ENCODE measurements around the gene ALOX15B.
"Not testable (repeated sequence)": the region's sequence is repeated elsewhere in the genome, so short reads cannot be mapped to it uniquely, and the experiment has no call there.

The ALOX15B gene

GRCh38 chr17:8044819-8045810, 6.3 kb downstream of the ALOX15B start:
- DNase-seq, result no peak

GRCh38 chr17:8046306-8046928, 7.6 kb downstream of the ALOX15B start:
- no peak for DNase-seq

DNA sequence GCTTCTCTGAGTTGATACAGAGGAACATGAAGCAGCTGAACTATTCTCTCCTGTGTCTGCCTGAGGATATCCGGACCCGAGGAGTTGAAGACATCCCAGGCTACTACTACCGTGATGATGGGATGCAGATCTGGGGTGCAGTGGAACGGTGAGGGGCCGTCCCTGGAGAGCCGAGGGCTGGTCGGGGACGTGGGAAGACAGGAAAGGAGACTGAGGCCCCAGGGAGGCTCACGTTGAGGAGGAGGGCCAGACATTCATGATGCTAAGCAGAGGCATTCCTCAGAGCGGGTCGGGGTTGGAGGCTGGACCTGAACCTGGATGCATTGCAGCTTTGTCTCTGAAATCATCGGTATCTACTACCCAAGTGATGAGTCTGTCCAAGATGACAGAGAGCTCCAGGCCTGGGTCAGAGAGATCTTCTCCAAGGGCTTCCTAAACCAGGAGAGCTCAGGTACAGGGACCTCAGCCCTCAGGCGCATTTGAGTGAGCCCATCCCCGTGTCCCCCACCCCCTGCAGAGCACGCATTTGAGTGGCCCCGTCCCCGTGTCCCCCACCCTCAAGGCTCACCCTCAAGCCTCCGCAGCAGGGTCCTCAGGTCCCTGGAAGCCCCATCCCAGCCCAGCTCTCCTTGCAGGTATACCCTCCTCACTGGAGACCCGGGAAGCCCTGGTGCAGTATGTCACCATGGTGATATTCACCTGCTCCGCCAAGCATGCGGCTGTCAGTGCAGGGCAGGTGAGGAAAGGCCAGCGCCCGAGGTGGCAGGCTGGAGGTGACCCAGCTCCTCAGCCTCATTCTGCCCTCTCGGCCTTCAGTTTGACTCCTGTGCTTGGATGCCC, 8.3 kb downstream of the ALOX15B start:
- DNase-seq, result no peak

- DNase-seq, result no peak
Measured at GRCh38 chr17:8047769-8048110, 8.9 kb downstream of the ALOX15B start.

DNA sequence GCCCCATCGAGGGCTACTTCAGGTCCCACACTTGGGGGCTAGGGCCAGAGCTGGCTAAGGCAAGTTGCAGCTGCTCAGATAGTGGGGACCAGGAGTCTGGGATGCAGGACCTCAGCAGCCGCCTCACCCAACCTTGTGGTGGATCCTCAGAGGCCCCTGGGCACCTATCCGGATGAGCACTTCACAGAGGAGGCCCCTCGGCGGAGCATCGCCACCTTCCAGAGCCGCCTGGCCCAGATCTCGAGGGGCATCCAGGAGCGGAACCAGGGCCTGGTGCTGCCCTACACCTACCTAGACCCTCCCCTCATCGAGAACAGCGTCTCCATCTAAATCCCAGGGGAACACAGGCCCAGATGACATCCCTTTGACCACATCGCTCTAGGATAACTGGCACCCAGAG, 9.4 kb downstream of the ALOX15B start:
- DNase-seq, result no peak

GRCh38 chr17:8048736-8049135, 9.9 kb downstream of the ALOX15B start:
- DNase-seq, result no peak

DNA sequence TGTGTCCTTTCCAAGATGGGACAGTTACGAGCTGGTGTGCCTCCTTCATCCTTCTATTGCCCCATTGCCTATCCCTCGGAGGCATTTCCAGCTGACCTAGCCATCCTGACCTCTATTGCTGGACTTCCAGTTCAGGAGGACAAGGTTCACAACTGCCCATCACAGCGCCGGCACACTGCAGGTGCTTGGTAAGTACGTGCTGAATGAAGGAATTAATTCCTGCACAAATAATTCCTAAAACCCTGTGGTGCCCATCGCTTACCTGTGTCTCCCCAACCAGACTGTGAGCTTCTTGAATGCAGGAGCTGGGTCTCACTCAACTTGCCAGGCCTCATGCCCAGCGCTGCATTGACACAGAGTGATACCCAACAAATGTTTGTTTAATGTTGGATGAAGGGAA, 13.0 kb downstream of the ALOX15B start:
- no peak for DNase-seq

- no peak for DNase-seq
Measured at GRCh38 chr17:8052256-8053252, 13.7 kb downstream of the ALOX15B start.

DNA sequence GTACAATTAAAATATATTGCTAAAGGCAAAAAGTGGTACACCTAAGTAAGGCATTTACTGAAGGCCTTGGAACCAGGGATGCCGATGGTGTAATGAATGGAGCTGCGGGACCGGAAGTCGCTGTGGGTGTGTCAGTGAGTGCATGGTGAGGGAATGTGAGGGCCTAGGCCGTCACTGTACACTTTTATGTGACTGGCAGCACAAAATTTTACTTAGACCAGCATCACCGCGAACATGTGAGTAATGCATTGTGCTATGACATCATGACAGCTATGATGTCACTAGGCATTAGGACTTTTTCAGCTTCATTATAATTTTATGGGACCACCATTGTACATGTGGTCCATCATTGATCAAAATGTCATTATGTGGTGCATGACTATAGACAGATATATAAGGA, 14.7 kb downstream of the ALOX15B start:
- no peak for DNase-seq

DNA sequence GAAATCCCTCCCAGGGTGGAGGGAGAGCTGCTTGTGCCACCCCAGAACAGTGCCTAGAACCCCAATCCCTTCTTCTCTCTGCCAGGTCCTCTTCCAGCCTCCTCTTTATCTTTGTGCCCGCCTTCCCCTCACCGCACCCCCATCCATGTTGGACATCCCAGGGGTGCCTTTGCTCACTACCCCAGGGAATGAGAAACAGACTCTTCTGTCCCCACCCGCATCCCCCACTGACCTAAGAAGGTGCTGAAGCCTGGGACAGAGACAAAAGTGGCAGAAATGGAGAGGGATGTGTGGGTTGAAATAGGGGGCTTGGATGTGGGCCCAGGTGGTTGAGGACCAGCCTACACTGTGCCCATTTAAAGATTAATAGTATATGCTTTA, 17.0 kb downstream of the ALOX15B start:
- no peak for DNase-seq

DNA sequence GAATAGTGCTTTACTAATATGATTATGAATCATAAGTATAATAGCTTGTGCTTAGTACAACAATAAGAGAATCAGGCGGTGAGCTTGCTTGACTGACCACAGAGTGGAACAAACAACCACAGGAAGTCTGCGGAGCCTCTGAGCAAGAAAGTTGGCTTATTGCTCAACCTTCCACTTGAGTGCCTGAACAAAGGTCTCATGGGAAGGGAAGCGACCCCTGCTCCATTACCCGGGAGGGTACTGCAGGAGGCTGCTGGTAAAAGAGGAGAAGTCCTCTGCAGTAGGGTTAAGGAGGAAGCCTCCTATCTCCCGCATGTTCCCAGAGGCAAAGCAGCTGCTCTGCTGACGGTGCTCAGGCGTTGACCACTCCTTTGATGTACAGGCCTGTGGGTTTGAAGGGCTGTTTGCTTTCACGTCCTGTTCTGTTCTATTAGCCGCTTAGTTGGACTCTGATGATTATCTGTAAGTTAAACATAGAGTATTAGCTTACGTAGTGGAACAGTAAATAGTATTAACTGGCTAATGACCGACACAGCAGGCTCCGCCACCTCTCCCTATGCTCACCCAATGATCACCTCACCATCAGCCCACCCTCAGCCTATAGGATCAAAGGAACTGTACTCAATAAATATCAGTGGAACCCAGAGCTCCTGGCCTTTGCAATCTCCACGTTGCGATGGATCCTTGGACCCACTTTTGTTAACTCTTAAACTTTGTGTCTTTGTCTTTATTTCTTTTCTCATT, 17.5 kb downstream of the ALOX15B start:
- DNase-seq, result no peak

DNA sequence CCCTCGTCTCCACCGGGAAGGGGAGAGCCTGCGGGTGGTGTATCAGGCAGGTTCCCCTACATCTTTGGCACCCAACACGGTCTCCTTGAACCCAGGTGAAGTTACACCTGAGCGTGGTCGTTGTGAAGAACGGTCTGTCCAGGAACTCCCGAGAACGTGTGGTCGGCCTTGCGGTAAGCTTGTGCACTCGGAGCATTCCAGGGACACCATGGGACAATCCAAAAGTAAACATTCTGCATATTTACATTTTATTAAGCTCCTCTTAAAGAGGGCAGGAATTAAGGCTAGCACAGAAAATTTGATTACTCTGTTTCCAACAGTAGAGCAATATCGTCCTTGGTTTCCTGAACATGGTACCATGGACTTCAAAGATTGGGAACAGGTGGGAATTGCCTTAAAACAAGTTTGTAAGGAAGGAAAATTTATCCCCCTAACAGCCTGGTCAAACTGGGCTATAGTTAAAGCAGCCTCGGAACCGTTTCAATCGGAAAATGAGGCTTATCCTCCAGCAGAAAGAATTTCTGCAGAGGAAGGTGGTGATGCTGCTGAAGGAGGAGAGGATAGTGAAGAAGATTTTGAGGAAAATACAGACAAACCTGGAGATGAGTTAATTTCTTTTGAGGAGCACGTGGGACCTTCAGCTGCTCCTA, 18.2 kb downstream of the ALOX15B start:
- DNase-seq, result no peak

DNA sequence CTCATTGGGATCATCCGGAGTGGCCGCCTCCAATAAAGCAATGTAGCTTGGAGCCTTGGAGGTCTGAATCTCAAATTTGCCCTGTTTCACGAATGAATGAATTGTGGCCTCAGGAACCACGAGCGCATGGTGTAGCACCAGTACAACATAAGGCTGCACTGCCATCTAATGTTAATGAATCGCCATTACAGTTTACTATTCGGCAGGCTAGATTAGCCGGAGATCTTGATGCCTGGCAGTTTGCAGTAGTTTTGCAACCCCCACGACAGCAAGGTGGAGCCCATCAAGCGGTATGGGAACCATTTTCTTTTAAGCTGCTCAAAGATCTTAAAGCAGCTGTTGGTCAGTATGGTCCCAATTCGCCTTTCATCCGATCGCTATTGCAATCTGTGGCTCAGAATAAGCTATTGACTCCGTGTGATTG, 18.8 kb downstream of the ALOX15B start:
- DNase-seq, result peak; percentile 38

DNA sequence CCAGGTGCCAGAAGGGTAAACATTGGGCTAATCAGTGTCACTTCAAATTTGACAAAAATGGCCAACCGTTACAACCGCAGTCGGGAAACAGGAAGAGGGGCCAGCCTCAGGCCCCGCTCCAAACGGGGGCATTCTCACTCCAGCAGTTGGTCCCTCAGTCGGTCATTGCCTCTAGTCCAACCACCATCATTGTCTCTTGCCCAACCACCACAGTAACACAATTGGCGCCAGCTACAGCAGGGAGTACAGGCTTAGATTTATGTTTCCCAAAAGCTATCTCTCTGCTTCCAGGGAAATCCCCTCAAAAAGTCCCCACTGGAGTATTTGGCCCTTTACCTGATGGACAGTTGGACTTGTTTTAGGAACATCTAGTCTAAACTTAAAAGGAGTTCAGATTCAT, 20.3 kb downstream of the ALOX15B start:
- no peak for DNase-seq

- no peak for DNase-seq
Measured at GRCh38 chr17:8060274-8060673, 21.4 kb downstream of the ALOX15B start.

GRCh38 chr17:8061851-8062250, 23.0 kb downstream of the ALOX15B start:
- DNase-seq, result not testable (repeated sequence)

DNA sequence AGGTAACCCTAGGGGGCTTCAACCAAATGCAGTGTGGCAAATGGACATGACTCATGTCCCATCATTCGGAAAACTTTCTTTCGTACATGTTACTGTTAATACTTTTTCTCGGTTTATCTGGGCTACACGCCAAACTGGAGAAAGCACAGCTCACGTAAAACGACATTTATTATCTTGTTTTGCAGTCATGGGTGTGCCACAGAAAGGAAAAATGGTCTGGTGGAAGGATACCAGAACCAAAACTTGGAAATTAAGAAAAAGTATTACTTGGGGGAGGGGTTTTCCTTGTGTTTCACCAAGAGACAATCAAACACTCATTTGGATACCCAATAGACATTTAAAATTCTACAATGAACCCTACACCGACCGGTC, 23.6 kb downstream of the ALOX15B start:
- DNase-seq, result no peak

GRCh38 chr17:8062807-8063483, 24.1 kb downstream of the ALOX15B start:
- no peak for DNase-seq

- DNase-seq, result no peak
Measured at GRCh38 chr17:8063761-8064534, 25.1 kb downstream of the ALOX15B start.

Data from NCI-H2107 (cell line).